Type B pancreatic cell (in vitro differentiated cells): Measurements from ENCODE around the gene GNA14. TPM values are rescaled to one million over a fixed set of nuclear protein-coding genes. Genes with fewer than 3 reads are reported as not detected.

Experiments used
- DNase-seq: peaks from one replicate; pipeline ENCODE4 v3.0.0; 2021; ENCODE audit warnings: mixed read lengths; ENCODE audit not compliant: unreplicated experiment; ENCODE audit errors: extremely low spot score
- H3K27ac Mint-ChIP-seq: 2 replicates; pipeline ENCODE4 v1.8.0; 2021; ENCODE audit warnings: mild to moderate bottlenecking, mixed read lengths
- H3K27me3 Mint-ChIP-seq: 2 replicates; pipeline ENCODE4 v1.8.0; 2021; ENCODE audit warnings: mixed read lengths
- H3K36me3 Mint-ChIP-seq: 2 replicates; pipeline ENCODE4 v1.8.0; 2021; ENCODE audit warnings: mixed read lengths
- H3K4me1 Mint-ChIP-seq: one replicate; pipeline ENCODE4 v1.8.0; 2021; ENCODE audit warnings: mixed read lengths; ENCODE audit not compliant: unreplicated experiment
- H3K4me3 Mint-ChIP-seq: 2 replicates; pipeline ENCODE4 v1.8.0; 2021; ENCODE audit warnings: mild to moderate bottlenecking, mixed read lengths
- H3K9me3 Mint-ChIP-seq: 2 replicates; pipeline ENCODE4 v1.8.0; 2021; ENCODE audit warnings: mixed read lengths
- total RNA-seq: library from RNA; stranded (reverse); gene quantifications from 2 replicates; pipeline ENCODE4 v1.2.1, GENCODE V29; 2021; ENCODE audit warnings: low replicate concordance
- TF ChIP-seq, protein P1 (sequence below): fragments of 200-600 bp; sonication (generic); conservative IDR thresholded peaks from 2 replicates; pipeline ENCODE4 v1.5.0; 2021; ENCODE audit warnings: antibody characterized with exemption, mild to moderate bottlenecking

Gene GNA14
- total RNA-seq, 1 donor from 2014 or later, result not detected

DNA sequence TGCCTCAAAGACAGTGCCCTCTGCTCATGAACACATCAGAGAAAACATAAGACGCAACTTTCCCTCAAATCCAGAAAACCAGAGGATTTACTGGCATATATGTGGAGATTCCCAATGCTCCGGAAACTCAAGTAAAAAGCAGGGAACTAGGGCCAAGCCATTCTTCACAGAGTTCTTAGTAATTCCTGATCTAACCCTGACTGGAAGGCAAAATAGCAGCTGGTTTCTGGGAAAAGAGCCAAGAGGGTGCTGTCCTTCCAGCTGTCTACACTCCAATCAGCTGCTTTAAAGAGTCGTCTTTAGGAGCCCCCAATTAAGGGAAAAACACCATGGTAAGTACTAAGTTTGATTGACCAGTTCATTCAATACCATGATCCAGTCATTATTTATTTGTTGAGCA lies 49.6 kb downstream of the GNA14 start:
- Mint-ChIP-seq H3K4me3 (no peak overlapping the region), H3K4me1 (peaks cover 24% of the 10 kb centered on the region), H3K36me3 (no peaks in the 10 kb centered on the region), H3K9me3 (no peaks in the 10 kb centered on the region), H3K27ac (no peak overlapping the region), H3K27me3 (no peaks in the 10 kb centered on the region)
- no peak for DNase-seq
- TF ChIP-seq, protein P1, sequence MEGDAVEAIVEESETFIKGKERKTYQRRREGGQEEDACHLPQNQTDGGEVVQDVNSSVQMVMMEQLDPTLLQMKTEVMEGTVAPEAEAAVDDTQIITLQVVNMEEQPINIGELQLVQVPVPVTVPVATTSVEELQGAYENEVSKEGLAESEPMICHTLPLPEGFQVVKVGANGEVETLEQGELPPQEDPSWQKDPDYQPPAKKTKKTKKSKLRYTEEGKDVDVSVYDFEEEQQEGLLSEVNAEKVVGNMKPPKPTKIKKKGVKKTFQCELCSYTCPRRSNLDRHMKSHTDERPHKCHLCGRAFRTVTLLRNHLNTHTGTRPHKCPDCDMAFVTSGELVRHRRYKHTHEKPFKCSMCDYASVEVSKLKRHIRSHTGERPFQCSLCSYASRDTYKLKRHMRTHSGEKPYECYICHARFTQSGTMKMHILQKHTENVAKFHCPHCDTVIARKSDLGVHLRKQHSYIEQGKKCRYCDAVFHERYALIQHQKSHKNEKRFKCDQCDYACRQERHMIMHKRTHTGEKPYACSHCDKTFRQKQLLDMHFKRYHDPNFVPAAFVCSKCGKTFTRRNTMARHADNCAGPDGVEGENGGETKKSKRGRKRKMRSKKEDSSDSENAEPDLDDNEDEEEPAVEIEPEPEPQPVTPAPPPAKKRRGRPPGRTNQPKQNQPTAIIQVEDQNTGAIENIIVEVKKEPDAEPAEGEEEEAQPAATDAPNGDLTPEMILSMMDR, result no peak

DNA sequence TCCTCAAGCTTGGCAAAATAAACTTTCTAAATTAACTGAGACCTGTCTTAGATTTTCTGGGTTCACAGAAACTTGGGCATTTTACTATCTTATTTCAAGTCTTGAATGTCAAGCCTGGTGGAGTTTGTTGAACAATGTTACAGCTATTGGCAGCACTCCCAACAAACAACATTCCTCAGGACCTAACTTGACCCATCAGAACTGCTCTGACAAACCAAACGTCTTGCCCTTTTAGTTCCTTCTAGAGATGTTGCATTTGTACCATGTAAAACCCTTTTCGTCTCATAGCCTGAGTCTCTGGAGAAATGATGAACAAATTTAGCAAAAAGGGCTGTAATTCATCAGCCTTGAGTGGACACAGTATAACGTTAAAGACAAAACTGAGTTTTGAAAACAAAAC lies 51.1 kb downstream of the GNA14 start:
- no peaks in the 10 kb centered on the region for H3K9me3 Mint-ChIP-seq
- TF ChIP-seq, protein P1, result no peak
- H3K4me1 Mint-ChIP-seq, result peaks cover 21% of the 10 kb centered on the region
- no peak overlapping the region for H3K27ac Mint-ChIP-seq
- H3K4me3 Mint-ChIP-seq, result no peak overlapping the region
- no peaks in the 10 kb centered on the region for H3K27me3 Mint-ChIP-seq
- no peak for DNase-seq
- H3K36me3 Mint-ChIP-seq, result no peaks in the 10 kb centered on the region

DNA sequence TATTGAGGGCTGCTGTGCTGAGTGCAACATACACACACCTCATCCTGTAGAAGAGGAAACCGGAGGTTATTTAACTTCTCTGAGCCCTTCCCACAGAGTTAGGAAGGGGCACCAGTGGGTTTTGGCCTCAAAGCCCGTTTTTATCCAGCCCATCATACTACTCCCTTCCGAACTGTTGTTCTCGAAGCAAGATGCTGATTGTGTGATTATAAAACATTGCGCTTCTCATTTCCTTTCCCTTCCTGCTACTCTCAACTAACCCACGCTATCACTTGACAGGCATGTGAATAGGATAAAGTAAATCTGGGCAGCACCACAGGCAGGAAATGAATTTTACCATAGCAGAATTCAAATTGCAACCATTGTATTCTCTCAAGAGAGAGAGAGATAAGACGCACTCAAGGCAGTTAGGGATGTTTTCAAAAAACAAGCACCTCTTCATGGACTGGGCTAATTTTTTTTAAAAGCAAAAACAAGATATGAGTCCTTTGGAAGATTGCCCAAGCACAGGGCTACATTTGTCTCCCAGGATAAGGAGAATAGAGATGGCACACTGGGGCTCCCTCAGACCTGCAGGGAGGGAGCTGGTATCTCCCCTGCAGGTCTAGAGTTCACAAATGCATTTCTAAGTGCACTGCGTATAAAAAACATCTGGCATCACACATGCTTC lies 52.6 kb downstream of the GNA14 start:
- no peak for DNase-seq
- H3K27ac Mint-ChIP-seq, result no peak overlapping the region
- H3K9me3 Mint-ChIP-seq, result no peaks in the 10 kb centered on the region
- no peak overlapping the region for H3K4me3 Mint-ChIP-seq
- no peaks in the 10 kb centered on the region for H3K36me3 Mint-ChIP-seq
- H3K27me3 Mint-ChIP-seq, result no peaks in the 10 kb centered on the region
- TF ChIP-seq, protein P1, result no peak
- peaks cover 21% of the 10 kb centered on the region for H3K4me1 Mint-ChIP-seq

DNA sequence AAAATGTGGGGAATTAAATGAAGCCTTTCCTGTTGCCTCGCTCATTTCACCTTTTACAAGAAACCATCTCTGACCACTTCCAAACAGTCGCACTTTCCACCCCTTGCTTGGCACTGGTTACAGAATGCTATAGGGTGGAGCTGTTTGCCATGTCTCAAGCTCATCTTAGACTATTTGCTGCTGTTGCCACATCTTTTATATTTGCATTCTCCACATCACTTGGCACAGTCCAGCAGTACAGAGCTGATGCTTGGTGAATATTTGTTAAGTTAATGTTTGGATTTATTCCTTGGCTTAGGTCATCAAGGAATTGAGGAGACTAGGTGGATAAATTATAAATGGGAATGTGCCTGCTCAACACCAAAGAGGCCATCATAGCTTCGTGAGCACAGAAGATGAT lies 53.2 kb downstream of the GNA14 start:
- DNase-seq, result no peak
- H3K27me3 Mint-ChIP-seq, result no peaks in the 10 kb centered on the region
- no peak overlapping the region for H3K27ac Mint-ChIP-seq
- H3K36me3 Mint-ChIP-seq, result no peaks in the 10 kb centered on the region
- TF ChIP-seq, protein P1, result no peak
- H3K9me3 Mint-ChIP-seq, result no peaks in the 10 kb centered on the region
- peaks cover 21% of the 10 kb centered on the region for H3K4me1 Mint-ChIP-seq
- H3K4me3 Mint-ChIP-seq, result no peak overlapping the region

DNA sequence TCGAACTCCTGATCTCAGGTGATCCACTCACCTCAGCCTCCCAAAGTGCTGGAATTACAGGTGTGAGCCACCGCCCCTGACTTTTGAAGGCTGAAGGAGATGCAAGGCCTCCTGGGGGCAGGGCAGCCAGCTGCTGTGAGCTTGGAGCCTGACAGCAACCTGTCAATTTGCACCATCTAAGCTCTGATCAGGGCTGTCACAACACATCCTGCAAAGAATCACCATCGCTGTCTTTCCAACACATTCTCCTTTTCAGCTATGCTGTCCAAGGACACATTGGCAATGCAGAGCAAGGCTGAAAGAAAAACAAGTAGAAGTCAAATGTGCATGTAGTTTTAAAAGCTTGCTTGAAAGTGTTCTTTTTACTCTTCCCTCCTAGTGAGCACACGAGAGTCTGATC lies 54.6 kb downstream of the GNA14 start:
- peaks cover 21% of the 10 kb centered on the region for H3K4me1 Mint-ChIP-seq
- no peaks in the 10 kb centered on the region for H3K9me3 Mint-ChIP-seq
- TF ChIP-seq, protein P1, result no peak
- no peaks in the 10 kb centered on the region for H3K36me3 Mint-ChIP-seq
- no peak overlapping the region for H3K27ac Mint-ChIP-seq
- no peak for DNase-seq
- no peak overlapping the region for H3K4me3 Mint-ChIP-seq
- H3K27me3 Mint-ChIP-seq, result no peaks in the 10 kb centered on the region

DNA sequence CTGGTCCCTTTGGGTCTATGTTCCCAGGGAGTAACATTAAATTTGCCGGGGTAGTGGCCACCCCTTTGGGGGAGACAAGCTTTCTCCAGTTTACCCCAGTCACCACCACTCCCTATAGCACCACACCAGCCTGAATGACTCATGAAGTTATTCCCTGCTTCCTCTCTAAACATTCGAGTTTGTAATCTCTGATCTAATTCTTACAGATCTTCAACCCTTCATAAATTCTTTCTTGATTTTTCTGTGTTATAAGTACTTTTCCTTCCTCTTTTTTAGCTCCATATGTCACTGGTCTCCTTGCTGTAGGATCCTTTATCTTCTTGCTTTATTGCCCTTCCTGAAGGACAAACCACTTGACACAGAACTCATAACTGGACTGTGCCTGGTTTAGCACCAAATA lies 55.6 kb downstream of the GNA14 start:
- Mint-ChIP-seq H3K27me3 (no peaks in the 10 kb centered on the region), H3K36me3 (no peaks in the 10 kb centered on the region), H3K4me3 (no peak overlapping the region), H3K9me3 (no peaks in the 10 kb centered on the region), H3K27ac (no peak overlapping the region), H3K4me1 (peaks cover 27% of the 10 kb centered on the region)
- no peak for DNase-seq
- TF ChIP-seq, protein P1, result no peak
